ENCODE measurements around the gene MRPL17.

MRPL17 gene

GRCh38 chr11:6654281-6655019 is 28.7 kb downstream of the MRPL17 start:
- no peak for DNase-seq (ENCODE audit: low spot score)

- DNase-seq (ENCODE audit: low spot score), result no peak
These were observed 29.5 kb downstream of the MRPL17 start for GRCh38 chr11:6653656-6654055.

GRCh38 chr11:6653097-6653496 is 30.0 kb downstream of the MRPL17 start:
- no peak for DNase-seq (ENCODE audit: low spot score)

GRCh38 chr11:6652182-6652581 is 31.0 kb downstream of the MRPL17 start:
- no peak for DNase-seq (ENCODE audit: low spot score)

GRCh38 chr11:6650980-6651379 is 32.2 kb downstream of the MRPL17 start:
- DNase-seq (ENCODE audit: low spot score), result no peak

- DNase-seq (ENCODE audit: low spot score), result no peak
These were observed 33.0 kb downstream of the MRPL17 start for GRCh38 chr11:6650104-6650503.

- DNase-seq (ENCODE audit: low spot score), result no peak
These were observed 34.6 kb downstream of the MRPL17 start for GRCh38 chr11:6648501-6648900.

GRCh38 chr11:6647836-6648235 is 35.3 kb downstream of the MRPL17 start:
- DNase-seq (ENCODE audit: low spot score), result no peak

GRCh38 chr11:6646918-6647679 is 36.0 kb downstream of the MRPL17 start:
- DNase-seq (ENCODE audit: low spot score), result peak; percentile 66

- no peak for DNase-seq (ENCODE audit: low spot score)
These were observed 36.6 kb downstream of the MRPL17 start for GRCh38 chr11:6646576-6646917.

- DNase-seq (ENCODE audit: low spot score), result no peak
These were observed 37.1 kb downstream of the MRPL17 start for GRCh38 chr11:6646071-6646470.

GRCh38 chr11:6642957-6643356 is 40.2 kb downstream of the MRPL17 start:
- DNase-seq (ENCODE audit: low spot score), result no peak

GRCh38 chr11:6640985-6641701 is 42.0 kb downstream of the MRPL17 start:
- no peak for DNase-seq (ENCODE audit: low spot score)

GRCh38 chr11:6640036-6640984 is 42.8 kb downstream of the MRPL17 start:
- DNase-seq (ENCODE audit: low spot score), result no peak

- DNase-seq (ENCODE audit: low spot score), result no peak
These were observed 44.7 kb downstream of the MRPL17 start for GRCh38 chr11:6638429-6638828.

- DNase-seq (ENCODE audit: low spot score), result no peak
These were observed 45.3 kb downstream of the MRPL17 start for GRCh38 chr11:6637871-6638270.

- DNase-seq (ENCODE audit: low spot score), result no peak
These were observed 46.7 kb downstream of the MRPL17 start for GRCh38 chr11:6636480-6636879.

- no peak for DNase-seq (ENCODE audit: low spot score)
These were observed 47.8 kb downstream of the MRPL17 start for GRCh38 chr11:6635082-6635932.

- DNase-seq (ENCODE audit: low spot score), result no peak
These were observed 48.6 kb downstream of the MRPL17 start for GRCh38 chr11:6634534-6634933.

- DNase-seq (ENCODE audit: low spot score), result no peak
These were observed 49.4 kb downstream of the MRPL17 start for GRCh38 chr11:6633422-6634408.

Data from germinal center (tissue), 1 donor.